GM18498 (cell line): ENCODE measurements around the gene MMS22L.

ENCODE experiments used
- ATAC-seq: cut with Tn5 transposase; IDR thresholded peaks from one replicate; pipeline ENCODE4 v1.9.1; 2021; ENCODE audit warnings: mild to moderate bottlenecking, moderate library complexity; ENCODE audit not compliant: unreplicated experiment

MMS22L gene

DNA sequence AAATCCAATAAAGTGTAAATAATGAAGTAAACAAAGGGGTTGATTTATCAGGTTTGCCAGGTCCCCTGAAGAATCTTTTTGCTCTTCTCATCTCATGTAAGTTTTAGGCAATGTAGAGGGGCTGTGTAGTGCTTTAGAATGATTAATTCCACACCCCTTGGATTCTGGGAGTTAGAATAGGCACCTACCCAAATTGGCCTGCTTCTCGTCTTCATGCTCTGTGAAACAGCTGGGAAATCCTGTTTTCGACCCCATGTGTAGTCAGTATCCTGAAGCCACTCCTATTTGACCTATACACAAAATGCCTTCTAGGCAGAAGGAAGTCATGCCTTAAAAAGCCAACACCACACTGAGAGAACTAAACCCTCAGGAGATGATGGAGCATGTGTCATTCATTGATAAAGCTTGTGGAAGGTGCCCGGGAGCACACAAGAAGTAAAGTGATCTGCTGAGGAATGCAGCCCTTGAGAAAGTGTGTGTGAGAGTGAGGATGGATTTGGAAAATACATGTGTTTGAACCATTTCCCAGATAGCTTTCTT, 187.6 kb downstream of the MMS22L start:
- ATAC-seq: no peak

DNA sequence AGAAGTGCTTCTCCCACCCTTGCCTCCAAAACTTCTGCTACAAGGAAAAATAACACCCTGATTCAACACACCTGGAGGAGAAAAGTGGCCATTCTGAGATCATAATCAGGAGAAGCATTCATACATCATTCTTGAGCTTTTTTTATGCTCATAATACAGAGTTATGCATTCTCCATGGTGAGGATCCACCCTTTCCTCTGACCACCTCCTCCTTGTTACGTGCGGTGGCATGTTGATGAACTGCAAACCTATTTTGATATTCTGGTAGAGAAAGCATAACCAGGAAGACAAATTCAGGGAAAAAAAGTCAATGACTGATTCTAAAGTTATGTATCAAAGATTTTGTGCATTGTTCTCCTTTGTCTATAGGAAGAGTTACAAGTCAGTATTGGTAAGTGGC, 188.6 kb downstream of the MMS22L start:
- no peak for ATAC-seq

DNA sequence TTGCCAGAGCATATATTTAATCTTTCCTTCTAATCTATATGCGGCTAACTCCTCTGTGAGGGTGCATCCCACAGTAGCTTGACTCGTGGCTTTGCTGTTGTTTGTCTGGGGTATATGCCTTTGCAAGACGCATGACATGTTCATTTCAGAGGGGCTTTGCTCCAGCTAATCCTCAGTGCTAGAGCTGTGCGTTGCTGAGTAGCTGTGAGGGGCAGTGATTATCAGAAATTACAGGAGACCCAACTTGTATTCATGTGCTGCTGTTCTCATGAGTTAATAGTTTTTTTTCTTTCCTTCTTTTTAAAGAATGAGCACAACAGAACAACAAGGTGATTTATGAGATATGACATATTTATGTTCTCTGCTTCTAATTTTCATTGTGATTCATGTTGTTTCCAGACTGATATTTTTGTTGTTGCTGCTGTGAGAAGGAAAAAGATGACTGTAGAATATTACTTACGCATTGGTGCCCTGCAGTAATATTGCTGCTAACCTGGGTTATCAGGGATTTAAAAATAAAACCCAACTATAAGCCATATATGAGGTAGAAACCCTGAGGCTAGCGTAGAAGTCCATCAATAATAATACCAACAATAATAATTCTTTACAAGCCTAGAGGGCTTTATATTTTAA, 190.2 kb downstream of the MMS22L start:
- ATAC-seq: no peak
